Mucosa of descending colon (tissue), 3 donors: ENCODE measurements around the gene PROX1. TPM values are rescaled to one million over a fixed set of nuclear protein-coding genes. Genes with fewer than 3 reads are reported as not detected.
A peak's percentile ranks its signal among the peaks of the same experiment; 100 is the strongest.

ENCODE experiments used
- ATAC-seq: fragments of 200-7000 bp; cut with Tn5 transposase; one replicate; pipeline ENCODE4 v1.9.1; 2020; ENCODE audit warnings: mild to moderate bottlenecking, moderate library complexity
- DNase-seq, 3 donors: peaks; one replicate each; pipeline ENCODE4 v3.0.0-alpha.2; 2020
- H3K36me3 ChIP-seq: fragments of 200-600 bp; one replicate; pipeline ENCODE4 v1.8.0; 2021; ENCODE audit warnings: low read depth, mild to moderate bottlenecking
- H3K4me1 ChIP-seq: fragments of 200-600 bp; one replicate; pipeline ENCODE4 v1.8.0; 2021; ENCODE audit warnings: low read depth, mild to moderate bottlenecking
- H3K4me3 ChIP-seq: fragments of 200-600 bp; one replicate; pipeline ENCODE4 v1.8.0; 2021; ENCODE audit warnings: mild to moderate bottlenecking
- H3K9me3 ChIP-seq: fragments of 200-600 bp; one replicate; pipeline ENCODE4 v1.8.0; 2021; ENCODE audit warnings: mild to moderate bottlenecking
- CTCF ChIP-seq: fragments of 200-600 bp; IDR thresholded peaks from one replicate; pipeline ENCODE4 v1.8.0; 2022; ENCODE audit warnings: antibody characterized with exemption, mild to moderate bottlenecking
- intact Hi-C, 2 donors: fragments of 100-400 bp; cut with DNase I in 1 of 2; cut with micrococcal nuclease in 1 of 2; formaldehyde crosslinking; loops; one replicate each; pipeline versions ENCODE4 v1.11.0 to v1.11.1; 2022; cut with DNase I, micrococcal nuclease
- total RNA-seq, 3 donors: library from RNA; stranded (reverse); fragmentation: NEBNext Ultra II Directional in 2 of 3; extraction: Animal tissue kit (Norgen Biotek cat#: 25700) in 2 of 3; gene quantifications; one replicate each; pipeline versions ENCODE4 v1.2.1 to v1.2.4, GENCODE V29; 2021 to 2023
- donor health status: DM: no; HTN: no; CAD: no; lungs with moderate emphysema.
- donor health status: DM: no; HTN: no; CAD: no.
- donor health status: DM: no; HTN: yes; CAD: no.

Gene PROX1
- total RNA-seq, 3 donors from 2014 or later = 17.6 to 31.5 (median 19.2) TPM

- Histone ChIP-seq H3K4me1 (peaks cover 12% of the 10 kb centered on the region), H3K36me3 (no peaks in the 10 kb centered on the region), H3K4me3 (no peak overlapping the region), H3K9me3 (no peaks in the 10 kb centered on the region)
- intact Hi-C loops = no loop called here
- TF ChIP-seq CTCF = no peak
- ATAC-seq = no peak
- no peak for DNase-seq
Measured at GRCh38 chr1:213980906-213981305, 6.9 kb upstream of the PROX1 start.

- intact Hi-C loops = no loop called here
- no peak for TF ChIP-seq CTCF
- H3K4me1 ChIP-seq = peaks cover 19% of the 10 kb centered on the region
- DNase-seq (peak in 1 of 3 donors; percentile 20), ATAC-seq (no peak)
- no peaks in the 10 kb centered on the region for H3K36me3 ChIP-seq
- H3K4me3 ChIP-seq = no peak overlapping the region
- no peaks in the 10 kb centered on the region for H3K9me3 ChIP-seq
Measured at GRCh38 chr1:213982289-213982671, 5.5 kb upstream of the PROX1 start.

GRCh38 chr1:213982672-213983492 lies 4.9 kb upstream of the PROX1 start:
- intact Hi-C loops = no loop called here
- ATAC-seq (peak; percentile 45), DNase-seq (peak in 2 of 3 donors; percentile 54 to 56)
- Histone ChIP-seq H3K4me1 (peaks cover 19% of the 10 kb centered on the region), H3K4me3 (no peak overlapping the region), H3K9me3 (no peaks in the 10 kb centered on the region), H3K36me3 (no peaks in the 10 kb centered on the region)
- TF ChIP-seq CTCF = no peak

- peaks cover 19% of the 10 kb centered on the region for H3K4me1 ChIP-seq
- no peak for TF ChIP-seq CTCF
- intact Hi-C loops = no loop called here
- DNase-seq = no peak
- H3K9me3 ChIP-seq = no peaks in the 10 kb centered on the region
- ATAC-seq = no peak
- H3K4me3 ChIP-seq = no peak overlapping the region
- H3K36me3 ChIP-seq = no peaks in the 10 kb centered on the region
Measured at GRCh38 chr1:213983493-213984386, 4.0 kb upstream of the PROX1 start.

GRCh38 chr1:213984387-213985208 lies 3.2 kb upstream of the PROX1 start:
- Histone ChIP-seq H3K4me3 (no peak overlapping the region), H3K36me3 (no peaks in the 10 kb centered on the region), H3K4me1 (peaks cover 25% of the 10 kb centered on the region), H3K9me3 (no peaks in the 10 kb centered on the region)
- DNase-seq (no peak), ATAC-seq (no peak)
- intact Hi-C loops = no loop called here
- TF ChIP-seq CTCF = no peak
